Muscle layer of duodenum (tissue), 2 donors: ENCODE results near the gene GIPC1.
"Not testable (repeated sequence)": the region's sequence is repeated elsewhere in the genome, so short reads cannot be mapped to it uniquely, and the experiment has no call there.

Experiments
- H3K27ac ChIP-seq: one replicate; pipeline ENCODE4 v1.7.0; 2013; ENCODE audit warnings: mild to moderate bottlenecking, low read length
- H3K27me3 ChIP-seq: one replicate; pipeline ENCODE4 v1.7.0; 2013; ENCODE audit warnings: low read depth, mild to moderate bottlenecking, control low read depth, low read length
- H3K36me3 ChIP-seq, 2 donors: one replicate each; pipeline ENCODE4 v1.7.0; 2013; ENCODE audit warnings: low read length in 2 of 2, control low read depth in 1 of 2, mild to moderate bottlenecking in 1 of 2; ENCODE audit not compliant: insufficient read depth in 2 of 2, control insufficient read depth in 1 of 2
- H3K4me1 ChIP-seq, 2 donors: one replicate each; pipeline ENCODE4 v1.7.0; 2013; ENCODE audit warnings: low read length in 2 of 2, mild to moderate bottlenecking in 2 of 2, control low read depth in 1 of 2, moderate library complexity in 1 of 2; ENCODE audit not compliant: insufficient read depth in 2 of 2, control insufficient read depth in 1 of 2
- H3K4me3 ChIP-seq, 2 donors: one replicate each; pipeline ENCODE4 v1.7.0; 2013; ENCODE audit warnings: low read length in 2 of 2, low read depth in 1 of 2, mild to moderate bottlenecking in 1 of 2
- H3K9me3 ChIP-seq, 2 donors: one replicate each; pipeline ENCODE4 v1.7.0; 2013; ENCODE audit warnings: low read length in 2 of 2, control low read depth in 1 of 2, mild to moderate bottlenecking in 1 of 2; ENCODE audit not compliant: control insufficient read depth in 1 of 2
- donor health status: healthy.

GIPC1 gene, protein sequence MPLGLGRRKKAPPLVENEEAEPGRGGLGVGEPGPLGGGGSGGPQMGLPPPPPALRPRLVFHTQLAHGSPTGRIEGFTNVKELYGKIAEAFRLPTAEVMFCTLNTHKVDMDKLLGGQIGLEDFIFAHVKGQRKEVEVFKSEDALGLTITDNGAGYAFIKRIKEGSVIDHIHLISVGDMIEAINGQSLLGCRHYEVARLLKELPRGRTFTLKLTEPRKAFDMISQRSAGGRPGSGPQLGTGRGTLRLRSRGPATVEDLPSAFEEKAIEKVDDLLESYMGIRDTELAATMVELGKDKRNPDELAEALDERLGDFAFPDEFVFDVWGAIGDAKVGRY

DNA sequence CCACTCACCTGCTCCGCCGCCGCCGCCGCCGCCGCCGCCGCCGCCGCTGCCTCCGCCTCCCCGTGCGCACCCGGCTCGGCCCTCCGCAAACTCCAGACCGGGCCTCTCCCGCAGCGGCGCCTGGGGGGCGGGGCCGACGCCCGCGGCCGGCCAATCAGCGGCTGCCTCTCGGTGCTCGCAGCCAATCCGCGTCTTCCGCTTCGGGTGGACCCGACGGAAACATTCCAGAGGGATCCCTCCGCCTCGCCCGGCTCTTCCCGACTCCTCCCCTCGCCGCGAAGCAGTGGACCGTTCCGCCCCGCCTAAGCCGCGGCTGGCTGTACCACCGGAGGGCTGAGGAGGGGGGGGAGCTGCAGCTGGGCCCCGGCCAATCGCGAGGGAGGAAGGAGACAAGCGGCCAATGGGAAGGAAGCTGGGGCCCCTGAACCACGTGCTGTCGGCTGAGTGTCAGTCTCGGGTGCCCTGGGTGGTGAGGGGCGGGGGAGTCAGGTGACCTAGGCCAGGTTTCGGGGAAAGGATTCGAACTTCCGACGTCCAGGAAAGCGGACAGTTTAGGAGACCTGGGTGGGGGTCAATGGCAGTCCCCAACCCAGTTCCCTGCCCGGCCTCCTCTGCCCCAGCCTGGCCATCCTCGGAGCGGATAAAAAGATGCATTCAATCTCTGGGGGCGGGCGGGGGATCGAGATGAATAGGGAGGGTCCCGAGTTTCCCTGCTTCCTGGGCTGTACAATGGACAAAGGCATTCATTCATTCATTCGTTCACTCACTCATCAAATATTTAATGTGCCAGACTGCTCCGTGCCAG lies at the start of gene GIPC1:
TSS of gene GIPC1 (minus strand) at position 99 of the 805 bp plus-strand sequence. CDS start 13,151 bp downstream, outside the sequence.
- peak within 1 kb of the TSS; percentile 52 for H3K27ac ChIP-seq
- no peaks in the 10 kb centered on the region for H3K27me3 ChIP-seq
- H3K4me1 ChIP-seq: peaks cover 5 to 29% of the 10 kb centered on the region in 2 donors
- H3K4me3 ChIP-seq: peak within 1 kb of the TSS; percentile 77 to 79
- no peaks in the 10 kb centered on the region for H3K36me3 ChIP-seq
- no peaks in the 10 kb centered on the region for H3K9me3 ChIP-seq

DNA sequence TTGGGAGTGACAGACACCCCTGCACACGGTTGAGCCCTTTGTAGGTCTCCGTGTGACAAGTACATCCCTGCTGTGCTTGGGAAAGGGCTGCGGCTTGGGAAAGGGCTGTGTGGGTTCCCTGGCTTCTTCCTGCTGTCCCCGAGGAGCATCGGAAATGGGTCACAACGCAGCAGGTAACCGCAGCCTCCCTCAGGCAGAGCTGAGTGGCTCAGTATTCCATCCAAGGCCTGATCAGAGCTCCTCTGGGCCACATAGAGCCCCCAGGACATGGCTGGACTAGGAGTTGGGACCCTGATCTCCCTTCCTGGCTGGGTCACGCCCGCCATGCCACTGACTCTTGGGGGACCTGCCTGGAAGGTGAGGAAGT lies 49.8 kb upstream of the GIPC1 start:
- H3K4me3 ChIP-seq: no peak overlapping the region
- peaks cover 0 to 15% of the 10 kb centered on the region in 2 donors for H3K4me1 ChIP-seq
- no peaks in the 10 kb centered on the region for H3K36me3 ChIP-seq
- no peak overlapping the region for H3K27ac ChIP-seq
- H3K9me3 ChIP-seq: no peaks in the 10 kb centered on the region
- H3K27me3 ChIP-seq: no peaks in the 10 kb centered on the region

DNA sequence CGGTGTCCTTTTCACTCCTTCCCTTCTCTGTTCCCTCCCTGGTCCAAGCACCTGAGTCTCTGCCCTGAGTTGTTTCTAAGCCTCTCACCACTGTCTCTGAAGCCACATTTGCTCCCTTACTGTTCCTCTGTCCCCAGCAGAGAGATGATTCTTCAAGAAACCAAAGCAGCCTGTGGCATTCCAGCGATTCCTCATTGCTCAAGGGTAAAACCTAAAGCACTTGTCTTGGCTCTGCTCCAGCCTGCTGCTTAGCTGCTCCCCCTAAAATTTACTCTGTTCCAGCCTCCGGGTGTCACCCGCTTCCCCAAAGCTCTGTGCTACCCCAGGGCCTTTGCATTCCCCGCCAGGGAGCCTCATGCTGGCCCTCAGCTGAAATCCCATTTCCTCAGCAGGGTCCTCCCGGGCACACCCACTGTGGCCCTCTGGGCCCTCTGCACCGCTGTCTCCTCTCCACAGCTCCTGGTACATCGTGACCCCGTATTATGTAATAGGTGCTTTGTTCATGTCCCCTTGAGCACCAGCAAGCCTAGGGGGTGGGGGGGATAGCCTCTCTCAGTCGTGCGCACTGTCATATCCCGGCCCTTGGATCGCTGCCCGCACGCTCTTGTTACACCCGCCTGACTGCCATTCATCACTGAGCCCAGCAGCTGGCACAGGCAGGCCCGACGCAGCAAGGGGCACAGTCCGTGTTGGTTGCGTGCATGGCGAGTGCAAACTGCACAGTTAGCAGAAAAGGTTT lies 49.2 kb upstream of the GIPC1 start:
- peaks cover 0 to 15% of the 10 kb centered on the region in 2 donors for H3K4me1 ChIP-seq
- no peaks in the 10 kb centered on the region for H3K27me3 ChIP-seq
- H3K27ac ChIP-seq: no peak overlapping the region
- H3K36me3 ChIP-seq: no peaks in the 10 kb centered on the region
- no peak overlapping the region for H3K4me3 ChIP-seq
- no peaks in the 10 kb centered on the region for H3K9me3 ChIP-seq

DNA sequence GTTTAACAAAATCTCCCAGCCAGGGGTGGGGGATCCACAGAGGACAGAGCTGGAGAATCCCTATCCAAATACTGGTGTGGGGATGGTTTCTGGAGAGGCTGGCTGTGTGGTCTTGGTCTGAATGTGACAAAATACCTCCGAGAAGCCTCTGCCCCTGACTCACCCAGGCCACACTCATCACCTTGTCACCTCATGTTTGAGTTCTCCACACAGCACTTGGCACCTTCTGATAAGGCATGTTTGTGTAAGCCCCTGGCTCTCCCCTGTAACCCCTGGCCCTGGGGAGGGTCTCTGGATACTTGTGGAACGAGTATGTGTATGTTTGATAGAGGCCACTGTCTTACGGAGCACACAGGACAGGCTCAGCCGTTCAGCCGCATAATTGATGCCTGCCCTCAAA lies 48.1 kb upstream of the GIPC1 start:
- Histone ChIP-seq H3K9me3 (no peaks in the 10 kb centered on the region), H3K27ac (no peak overlapping the region), H3K27me3 (no peaks in the 10 kb centered on the region), H3K4me1 (peaks cover 0 to 15% of the 10 kb centered on the region in 2 donors), H3K36me3 (no peaks in the 10 kb centered on the region), H3K4me3 (no peak overlapping the region)

DNA sequence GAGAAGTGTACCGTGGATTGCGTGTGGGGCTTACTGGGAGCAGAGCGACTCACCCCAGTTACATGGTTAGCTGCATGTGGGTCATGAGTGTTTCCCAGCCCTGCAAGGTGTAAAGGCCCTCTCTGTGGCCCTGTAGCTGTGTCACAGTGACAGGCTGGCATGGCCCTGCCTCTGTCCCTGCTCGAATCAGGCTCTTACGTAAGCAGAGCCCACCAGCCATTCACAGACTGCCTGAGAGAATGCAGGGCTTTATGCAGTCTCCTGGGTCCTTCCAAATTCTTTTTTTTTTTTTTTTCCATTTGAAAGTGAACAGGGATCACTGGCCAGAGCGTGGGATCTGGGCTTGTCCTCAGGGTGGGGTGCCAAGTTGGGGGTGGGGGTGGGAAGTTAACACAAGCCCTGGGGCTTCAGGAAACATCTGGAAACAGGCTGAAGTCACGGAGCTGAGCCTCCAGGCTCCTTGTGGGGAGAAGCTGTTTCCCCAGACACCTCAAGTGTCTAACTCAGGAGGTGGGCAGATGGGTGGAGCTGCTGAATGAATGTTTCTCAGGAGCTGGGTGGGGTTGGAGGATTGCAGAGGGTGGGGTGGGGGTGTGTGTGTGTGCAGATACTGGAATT lies 46.9 kb upstream of the GIPC1 start:
- H3K9me3 ChIP-seq: no peaks in the 10 kb centered on the region
- no peak overlapping the region for H3K27ac ChIP-seq

DNA sequence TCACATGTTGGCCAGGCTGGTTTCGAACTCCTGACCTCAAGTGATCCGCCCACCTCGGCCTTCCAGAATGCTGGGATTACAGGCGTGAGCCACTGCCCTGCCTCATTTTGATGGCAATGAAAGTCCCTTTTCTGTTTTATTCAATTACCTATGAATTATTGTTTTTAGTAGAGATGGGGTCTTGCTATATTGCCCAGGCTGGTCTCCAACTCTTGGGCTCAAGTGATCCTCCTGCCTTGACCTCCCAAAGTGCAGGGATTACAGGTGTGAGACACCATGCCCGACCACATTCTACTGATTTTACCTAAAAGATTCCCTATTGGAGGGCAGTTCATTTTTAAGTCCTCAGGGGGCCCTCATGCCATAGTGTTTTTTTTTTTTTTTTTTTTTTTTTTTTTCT lies 46.1 kb upstream of the GIPC1 start:
- not testable (repeated sequence) for H3K27ac ChIP-seq, H3K9me3 ChIP-seq, H3K27me3 ChIP-seq, H3K4me3 ChIP-seq, H3K36me3 ChIP-seq
- H3K4me1 ChIP-seq: peaks cover 0 to 15% of the 10 kb centered on the region in 2 donors

More for the DNA sequence above, 46.9 kb upstream of the GIPC1 start:
- peaks cover 0 to 15% of the 10 kb centered on the region in 2 donors for H3K4me1 ChIP-seq
- no peak overlapping the region for H3K4me3 ChIP-seq
- H3K36me3 ChIP-seq: no peaks in the 10 kb centered on the region
- H3K27me3 ChIP-seq: no peaks in the 10 kb centered on the region

DNA sequence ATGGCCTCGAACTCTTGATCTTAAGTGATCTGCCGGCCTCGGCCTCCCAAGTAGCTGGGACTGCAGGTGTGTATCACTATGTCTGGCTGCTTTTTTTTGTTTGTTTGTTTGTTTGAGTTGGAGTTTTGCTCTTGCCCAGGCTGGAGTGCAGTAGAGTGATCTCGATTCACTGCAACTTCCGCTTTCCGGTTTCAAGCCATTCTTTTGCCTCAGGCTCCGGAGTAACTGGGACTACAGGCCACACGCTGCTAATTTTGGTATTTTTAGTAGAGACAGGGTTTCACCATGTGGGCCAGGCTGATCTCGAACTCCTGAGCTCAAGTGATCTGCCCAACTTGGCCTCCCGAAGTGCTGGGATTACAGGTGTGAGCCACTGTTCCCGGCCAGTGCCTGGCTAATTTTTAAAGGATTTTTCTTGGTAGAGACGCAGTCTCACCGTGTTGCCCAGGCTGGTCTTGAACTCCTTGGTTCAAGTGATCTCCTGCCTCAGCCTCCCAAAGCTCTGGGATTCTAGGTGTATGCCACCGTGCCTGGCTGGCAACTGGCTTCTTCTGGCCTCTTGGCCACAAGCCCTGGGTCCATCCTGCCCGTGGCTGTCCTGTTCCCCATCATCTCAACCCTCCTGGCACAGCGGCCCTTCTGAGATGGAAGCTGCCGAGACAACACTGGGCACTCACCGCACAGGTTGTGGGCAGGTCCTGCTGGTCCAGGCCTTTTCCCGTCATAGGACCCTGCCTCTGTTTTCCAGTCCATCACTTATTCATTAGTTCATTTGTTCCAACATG lies 45.0 kb upstream of the GIPC1 start:
- no peak overlapping the region for H3K4me3 ChIP-seq
- peaks cover 0 to 20% of the 10 kb centered on the region in 2 donors for H3K4me1 ChIP-seq
- H3K27me3 ChIP-seq: no peaks in the 10 kb centered on the region
- H3K9me3 ChIP-seq: no peaks in the 10 kb centered on the region
- H3K27ac ChIP-seq: no peak overlapping the region
- H3K36me3 ChIP-seq: no peaks in the 10 kb centered on the region

DNA sequence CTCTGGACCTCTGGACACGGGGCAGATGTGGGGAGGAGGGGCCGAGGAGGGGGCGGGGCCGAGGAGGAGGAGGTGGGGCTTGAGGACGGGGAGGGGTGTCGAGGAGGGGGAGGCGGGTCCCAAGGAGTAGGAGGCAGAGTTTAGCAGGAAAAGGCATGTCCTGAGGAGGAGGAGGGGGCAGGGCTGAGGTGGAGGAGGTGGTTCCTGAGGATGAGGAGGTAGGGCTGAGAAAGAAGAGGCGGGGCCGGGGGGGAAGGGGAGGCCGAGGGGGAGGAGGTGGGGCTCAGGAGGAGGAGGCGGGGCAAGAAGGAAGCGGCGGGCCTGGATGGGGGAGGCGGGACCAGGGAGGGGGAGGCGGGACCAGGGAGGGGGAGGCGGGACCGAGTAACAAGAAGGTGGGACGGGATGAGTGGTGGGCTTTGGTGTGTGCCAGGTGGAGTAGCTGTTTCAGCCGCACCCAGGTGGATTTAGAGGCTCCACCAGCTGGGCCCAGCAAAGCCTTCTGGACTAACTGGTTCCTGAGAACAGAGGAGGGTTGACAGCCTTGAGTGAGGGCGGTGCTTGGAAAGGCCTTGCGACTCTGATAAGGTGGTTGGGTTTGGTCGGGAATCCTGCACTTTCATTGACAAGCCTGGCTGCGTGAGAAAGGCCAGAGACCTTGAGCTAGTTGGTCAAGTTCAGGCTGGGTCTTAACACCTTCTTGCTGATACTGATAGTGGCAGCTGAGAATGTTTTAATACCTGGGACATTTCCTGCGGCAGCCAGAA lies 41.2 kb upstream of the GIPC1 start:
- Histone ChIP-seq H3K36me3 (no peaks in the 10 kb centered on the region), H3K27ac (no peak overlapping the region), H3K27me3 (no peaks in the 10 kb centered on the region), H3K9me3 (no peaks in the 10 kb centered on the region), H3K4me1 (peaks cover 0 to 7% of the 10 kb centered on the region in 2 donors), H3K4me3 (peak overlapping the region; percentile 37 to 40)

DNA sequence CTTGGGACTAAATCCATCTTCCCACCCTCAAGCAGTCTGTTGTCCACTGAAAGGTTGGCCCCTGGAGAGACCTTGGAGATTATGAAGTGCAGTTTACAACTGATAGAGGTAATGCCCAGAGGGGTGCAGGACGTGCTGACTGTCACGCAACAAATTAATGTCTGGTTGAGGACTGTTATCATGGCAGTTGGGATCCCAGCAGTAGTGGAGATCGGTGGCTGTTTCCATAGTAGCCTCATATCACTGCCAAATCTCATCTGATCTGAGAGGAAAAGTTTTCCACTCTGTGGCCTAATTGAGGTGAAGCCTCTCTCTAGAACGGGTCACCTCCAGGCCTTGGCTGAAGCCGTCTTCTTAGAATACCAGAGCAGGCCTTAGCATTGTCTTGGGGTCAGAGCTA lies 37.5 kb upstream of the GIPC1 start:
- Histone ChIP-seq H3K27me3 (no peaks in the 10 kb centered on the region), H3K4me3 (no peak overlapping the region), H3K4me1 (peaks cover 3 to 25% of the 10 kb centered on the region in 2 donors), H3K36me3 (no peaks in the 10 kb centered on the region), H3K9me3 (no peaks in the 10 kb centered on the region), H3K27ac (no peak overlapping the region)

DNA sequence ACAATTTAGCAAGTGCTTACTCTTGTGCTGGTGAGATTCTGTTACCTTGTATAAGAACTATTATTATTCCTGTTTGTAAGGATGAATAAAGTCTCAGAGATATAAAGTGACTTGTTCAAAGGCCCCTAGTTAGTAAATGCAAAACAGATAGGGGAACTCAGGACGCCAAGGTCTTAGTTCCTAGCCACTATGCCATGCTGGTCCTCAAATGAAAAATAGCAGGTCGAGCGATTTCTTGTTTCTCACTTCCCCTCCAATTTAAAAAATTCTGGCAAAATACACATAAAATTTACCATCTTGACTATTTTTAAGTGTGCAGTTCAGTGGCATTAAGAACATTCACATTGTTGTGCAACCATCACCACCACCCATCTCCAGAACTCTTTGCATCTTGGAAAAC lies 34.6 kb upstream of the GIPC1 start:
- H3K36me3 ChIP-seq: no peaks in the 10 kb centered on the region
- H3K4me3 ChIP-seq: peak overlapping the region; percentile 85 to 99
- no peaks in the 10 kb centered on the region for H3K9me3 ChIP-seq
- H3K27ac ChIP-seq: peak overlapping the region; percentile 78
- H3K4me1 ChIP-seq: peaks cover 3 to 21% of the 10 kb centered on the region in 2 donors
- no peaks in the 10 kb centered on the region for H3K27me3 ChIP-seq
